ENCODE results near the gene DAAM1. TPM values are rescaled to one million over a fixed set of nuclear protein-coding genes. Genes with fewer than 3 reads are reported as not detected.

Gene DAAM1
- total RNA-seq, 3 donors from 2014 or later (not counting 1 experiment from before 2014, with no cell fraction given): 10.9 to 31.4 (median 12.6) TPM

GRCh38 chr14:59352961-59353360, 164.5 kb downstream of the DAAM1 start:
- no peaks in the 10 kb centered on the region for H3K9me3 ChIP-seq (ENCODE audit: control insufficient read depth, insufficient read depth, low read length)
- no peak for ATAC-seq
- DNase-seq: no peak
- Mint-ChIP-seq H3K4me1 (no peaks in the 10 kb centered on the region), H3K9me3 (no peaks in the 10 kb centered on the region), H3K27ac (no peak overlapping the region), H3K27me3 (ENCODE audit: low read depth in 2 of 2) (no peaks in the 10 kb centered on the region), H3K36me3 (peaks cover 6% of the 10 kb centered on the region), H3K4me3 (no peak overlapping the region)
- no peak for TF ChIP-seq CTCF (IDR thresholded peaks at IDR 0.05)
- no peak overlapping the region for H3K4me3 ChIP-seq (ENCODE audit: low read length)
- H3K36me3 ChIP-seq (ENCODE audit: control insufficient read depth, insufficient read depth, low read length): peaks cover 16% of the 10 kb centered on the region
- 98% methylated on average over 3 of the region's 3 CpGs for WGBS (ENCODE audit: insufficient coverage)
- H3K4me1 ChIP-seq (ENCODE audit: control insufficient read depth, insufficient read depth, low read length): no peaks in the 10 kb centered on the region
- H3K27me3 ChIP-seq (ENCODE audit: control insufficient read depth, insufficient read depth, low read length): no peaks in the 10 kb centered on the region
- intact Hi-C loops (cut with micrococcal nuclease): no loop called here
- H3K27ac ChIP-seq (ENCODE audit: low read length): no peak overlapping the region

GRCh38 chr14:59354666-59355065, 166.2 kb downstream of the DAAM1 start:
- Mint-ChIP-seq H3K36me3 (no peaks in the 10 kb centered on the region), H3K9me3 (no peaks in the 10 kb centered on the region), H3K4me1 (peaks cover 4% of the 10 kb centered on the region in 2 donors), H3K4me3 (no peak overlapping the region), H3K27ac (no peak overlapping the region), H3K27me3 (ENCODE audit: low read depth in 2 of 2) (no peaks in the 10 kb centered on the region)
- intact Hi-C loops (cut with micrococcal nuclease): no loop called here
- no peaks in the 10 kb centered on the region for H3K9me3 ChIP-seq (ENCODE audit: control insufficient read depth, insufficient read depth, low read length)
- H3K4me1 ChIP-seq (ENCODE audit: control insufficient read depth, insufficient read depth, low read length): no peaks in the 10 kb centered on the region
- TF ChIP-seq CTCF (IDR thresholded peaks at IDR 0.05): no peak
- no peak for ATAC-seq
- H3K4me3 ChIP-seq (ENCODE audit: low read length): no peak overlapping the region
- no peak for DNase-seq
- no peak overlapping the region for H3K27ac ChIP-seq (ENCODE audit: low read length)
- H3K27me3 ChIP-seq (ENCODE audit: control insufficient read depth, insufficient read depth, low read length): no peaks in the 10 kb centered on the region
- H3K36me3 ChIP-seq (ENCODE audit: control insufficient read depth, insufficient read depth, low read length): peaks cover 16% of the 10 kb centered on the region
- 100% methylated on average over 2 of the region's 3 CpGs for WGBS (ENCODE audit: insufficient coverage)

GRCh38 chr14:59355091-59355490, 166.6 kb downstream of the DAAM1 start:
- no peaks in the 10 kb centered on the region for H3K27me3 ChIP-seq (ENCODE audit: control insufficient read depth, insufficient read depth, low read length)
- no peak for DNase-seq
- no peak for ATAC-seq
- no peak overlapping the region for H3K27ac ChIP-seq (ENCODE audit: low read length)
- TF ChIP-seq CTCF (IDR thresholded peaks at IDR 0.05): no peak
- Mint-ChIP-seq H3K9me3 (no peaks in the 10 kb centered on the region), H3K4me1 (peaks cover 8 to 9% of the 10 kb centered on the region in 2 donors), H3K36me3 (no peaks in the 10 kb centered on the region), H3K27me3 (ENCODE audit: low read depth in 2 of 2) (no peaks in the 10 kb centered on the region), H3K4me3 (no peak overlapping the region), H3K27ac (no peak overlapping the region)
- H3K4me3 ChIP-seq (ENCODE audit: low read length): no peak overlapping the region
- no peaks in the 10 kb centered on the region for H3K4me1 ChIP-seq (ENCODE audit: control insufficient read depth, insufficient read depth, low read length)
- intact Hi-C loops (cut with micrococcal nuclease): no loop called here
- no peaks in the 10 kb centered on the region for H3K9me3 ChIP-seq (ENCODE audit: control insufficient read depth, insufficient read depth, low read length)
- WGBS (ENCODE audit: insufficient coverage): 89% methylated on average over 3 of the region's 3 CpGs
- peaks cover 16% of the 10 kb centered on the region for H3K36me3 ChIP-seq (ENCODE audit: control insufficient read depth, insufficient read depth, low read length)

GRCh38 chr14:59356312-59356711, 167.8 kb downstream of the DAAM1 start:
- Mint-ChIP-seq H3K4me3 (no peak overlapping the region), H3K9me3 (no peaks in the 10 kb centered on the region), H3K36me3 (no peaks in the 10 kb centered on the region), H3K4me1 (peaks cover 9 to 17% of the 10 kb centered on the region in 2 donors), H3K27ac (no peak overlapping the region), H3K27me3 (ENCODE audit: low read depth in 2 of 2) (no peaks in the 10 kb centered on the region)
- intact Hi-C loops (cut with micrococcal nuclease): no loop called here
- Histone ChIP-seq H3K27ac (ENCODE audit: low read length) (no peak overlapping the region), H3K4me3 (ENCODE audit: low read length) (no peak overlapping the region), H3K9me3 (ENCODE audit: control insufficient read depth, insufficient read depth, low read length) (no peaks in the 10 kb centered on the region), H3K36me3 (ENCODE audit: control insufficient read depth, insufficient read depth, low read length) (peaks cover 13% of the 10 kb centered on the region), H3K4me1 (ENCODE audit: control insufficient read depth, insufficient read depth, low read length) (no peaks in the 10 kb centered on the region), H3K27me3 (ENCODE audit: control insufficient read depth, insufficient read depth, low read length) (no peaks in the 10 kb centered on the region)
- WGBS (ENCODE audit: insufficient coverage): 85% methylated on average over 1 of the region's 2 CpGs
- DNase-seq: no peak
- TF ChIP-seq CTCF (IDR thresholded peaks at IDR 0.05): no peak
- no peak for ATAC-seq

Data from natural killer cell (primary cell).